Measurements from ENCODE around the gene ELF5.

DNA sequence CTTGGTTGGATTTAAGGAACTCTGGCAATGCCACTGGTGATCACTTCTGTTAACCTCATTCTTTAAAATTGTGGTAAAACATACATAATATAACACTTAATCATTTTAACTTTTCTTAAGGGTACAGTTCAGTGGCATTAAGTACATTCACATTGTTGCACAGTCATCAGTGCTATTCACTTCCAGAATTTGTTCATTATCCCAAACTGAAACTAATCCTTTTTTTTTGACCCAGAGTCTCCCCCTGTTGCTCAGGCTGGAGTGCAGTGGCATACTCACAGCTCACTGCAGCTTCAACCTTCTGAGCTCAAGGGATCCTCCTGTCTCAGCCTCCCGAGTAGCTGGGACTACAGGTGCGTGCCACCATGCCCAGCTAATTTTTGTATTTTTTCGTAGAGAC, 10.6 kb downstream of the ELF5 start:
- TF ChIP-seq, protein P1, sequence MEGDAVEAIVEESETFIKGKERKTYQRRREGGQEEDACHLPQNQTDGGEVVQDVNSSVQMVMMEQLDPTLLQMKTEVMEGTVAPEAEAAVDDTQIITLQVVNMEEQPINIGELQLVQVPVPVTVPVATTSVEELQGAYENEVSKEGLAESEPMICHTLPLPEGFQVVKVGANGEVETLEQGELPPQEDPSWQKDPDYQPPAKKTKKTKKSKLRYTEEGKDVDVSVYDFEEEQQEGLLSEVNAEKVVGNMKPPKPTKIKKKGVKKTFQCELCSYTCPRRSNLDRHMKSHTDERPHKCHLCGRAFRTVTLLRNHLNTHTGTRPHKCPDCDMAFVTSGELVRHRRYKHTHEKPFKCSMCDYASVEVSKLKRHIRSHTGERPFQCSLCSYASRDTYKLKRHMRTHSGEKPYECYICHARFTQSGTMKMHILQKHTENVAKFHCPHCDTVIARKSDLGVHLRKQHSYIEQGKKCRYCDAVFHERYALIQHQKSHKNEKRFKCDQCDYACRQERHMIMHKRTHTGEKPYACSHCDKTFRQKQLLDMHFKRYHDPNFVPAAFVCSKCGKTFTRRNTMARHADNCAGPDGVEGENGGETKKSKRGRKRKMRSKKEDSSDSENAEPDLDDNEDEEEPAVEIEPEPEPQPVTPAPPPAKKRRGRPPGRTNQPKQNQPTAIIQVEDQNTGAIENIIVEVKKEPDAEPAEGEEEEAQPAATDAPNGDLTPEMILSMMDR (IDR thresholded peaks at IDR 0.05) = no peak
- TF ChIP-seq ZFX (IDR thresholded peaks at IDR 0.05; ENCODE audit: borderline replicate concordance) = no peak
